ENCODE measurements around the gene RREB1.

RREB1 gene

DNA sequence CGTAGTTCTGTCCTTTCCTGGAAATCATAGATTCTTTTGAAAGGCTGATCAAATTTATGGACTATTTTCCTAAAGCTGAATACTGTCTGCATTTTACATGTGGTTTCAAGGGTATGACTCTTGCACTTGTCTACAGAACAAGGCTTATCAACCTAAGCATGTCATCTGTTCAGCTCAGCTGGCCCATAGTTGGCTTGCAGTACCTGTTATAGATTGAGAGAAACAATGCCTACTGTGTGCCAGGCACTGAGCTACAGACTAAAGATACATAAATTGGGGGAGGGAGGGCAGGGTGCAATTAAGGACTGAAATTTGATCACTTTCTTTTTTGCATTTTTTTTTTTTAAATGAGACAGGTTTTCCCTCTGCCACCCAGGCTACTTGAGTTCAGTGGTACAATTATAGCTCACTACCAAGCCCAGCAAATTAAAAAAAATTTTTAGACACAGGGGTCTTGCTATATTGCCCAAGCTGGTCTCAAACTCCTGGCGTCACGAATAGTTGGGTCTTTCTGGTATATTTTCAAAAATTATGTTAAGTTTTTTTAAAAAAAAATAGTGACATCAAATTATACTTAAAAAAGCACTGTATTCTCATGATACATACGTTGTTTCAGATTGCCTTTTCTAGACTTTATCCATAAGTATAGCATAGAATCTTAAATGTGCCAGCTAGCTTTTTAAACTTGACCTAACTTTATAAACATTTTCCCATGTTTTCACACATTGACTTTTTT lies 52.2 kb downstream of the RREB1 start:
- H3K4me3 ChIP-seq (ENCODE audit: low read depth, low read length) = no peak overlapping the region

DNA sequence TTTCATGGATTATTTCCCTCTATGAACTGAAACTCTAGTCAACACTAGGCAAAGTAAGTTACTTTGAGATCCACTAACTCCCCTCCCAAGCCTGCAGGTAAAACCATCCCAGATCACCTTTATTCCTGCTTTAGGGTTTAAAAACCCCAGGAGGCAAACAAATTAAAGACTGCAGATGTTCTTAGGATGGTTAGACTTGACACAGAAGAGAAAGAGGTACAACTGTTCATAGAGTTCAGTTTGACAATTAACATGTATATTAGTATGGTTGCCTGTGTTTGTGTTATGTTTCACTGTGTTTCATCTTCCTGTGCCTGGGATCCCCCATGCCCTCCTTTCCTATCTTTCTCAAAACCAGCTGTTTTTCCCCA lies 53.5 kb downstream of the RREB1 start:
- H3K4me3 ChIP-seq (ENCODE audit: low read depth, low read length) = no peak overlapping the region

DNA sequence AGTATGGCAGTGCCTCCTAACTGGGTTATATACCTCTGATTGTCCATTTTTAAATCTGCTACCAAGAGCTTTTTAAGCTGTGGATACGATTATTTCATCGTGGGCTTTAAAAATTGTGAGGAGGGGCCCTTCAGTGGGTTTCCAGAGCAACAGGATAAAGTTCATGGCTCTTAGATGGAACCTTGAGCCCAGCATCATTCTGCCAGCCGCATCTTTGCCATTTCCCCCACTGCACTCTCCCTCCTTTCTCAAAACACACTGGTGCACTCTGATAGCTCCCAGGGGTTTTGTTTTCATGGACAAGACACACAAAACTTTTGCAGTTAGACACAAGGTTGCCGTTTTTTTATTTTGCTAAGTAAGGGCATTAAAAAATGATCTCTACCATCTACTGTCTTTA lies 54.1 kb downstream of the RREB1 start:
- no peak overlapping the region for H3K4me3 ChIP-seq (ENCODE audit: low read depth, low read length)

DNA sequence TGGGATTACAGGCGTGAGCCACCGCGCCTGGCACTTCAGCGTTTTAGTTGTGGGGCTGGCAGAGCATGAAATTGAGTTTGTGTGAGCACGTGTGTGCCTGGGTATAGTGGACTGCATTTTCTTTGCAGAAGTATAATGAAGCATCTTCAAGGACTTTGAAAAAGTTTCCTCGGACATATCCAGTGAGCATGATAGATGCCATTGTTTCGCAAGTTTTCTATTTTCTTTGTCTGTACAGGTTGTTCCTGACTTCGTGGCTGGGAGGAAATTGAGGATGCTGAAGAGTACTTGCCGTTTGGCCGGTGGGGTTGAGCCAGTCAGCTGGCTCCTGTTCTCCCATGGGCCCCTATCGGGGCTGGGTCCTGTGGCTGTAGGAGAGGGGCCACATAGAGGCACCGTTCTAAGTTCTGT lies 55.9 kb downstream of the RREB1 start:
- H3K4me3 ChIP-seq (ENCODE audit: low read depth, low read length) = no peak overlapping the region

DNA sequence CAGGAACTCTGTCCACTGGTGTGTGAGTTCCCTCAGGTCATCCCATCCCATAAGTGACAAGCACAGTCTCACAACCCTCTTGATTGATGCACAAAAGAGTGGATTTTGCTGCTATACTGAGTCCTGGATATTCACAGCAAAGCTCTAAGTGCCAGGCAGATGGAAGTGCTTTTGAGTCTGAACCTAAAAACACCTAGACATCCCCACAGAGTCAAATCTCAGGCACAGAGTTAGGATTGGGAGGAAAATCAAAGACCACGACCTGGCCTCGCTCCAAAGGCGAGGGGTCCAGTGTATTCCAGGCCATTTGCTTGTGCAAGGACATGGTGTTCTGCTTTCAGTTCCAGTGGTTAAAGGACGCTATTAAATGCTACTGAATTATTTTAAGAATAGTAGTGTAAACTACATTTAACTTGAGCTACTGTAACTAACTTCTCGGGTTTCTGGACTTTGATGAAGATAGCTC lies 56.8 kb downstream of the RREB1 start:
- no peak overlapping the region for H3K4me3 ChIP-seq (ENCODE audit: low read depth, low read length)

DNA sequence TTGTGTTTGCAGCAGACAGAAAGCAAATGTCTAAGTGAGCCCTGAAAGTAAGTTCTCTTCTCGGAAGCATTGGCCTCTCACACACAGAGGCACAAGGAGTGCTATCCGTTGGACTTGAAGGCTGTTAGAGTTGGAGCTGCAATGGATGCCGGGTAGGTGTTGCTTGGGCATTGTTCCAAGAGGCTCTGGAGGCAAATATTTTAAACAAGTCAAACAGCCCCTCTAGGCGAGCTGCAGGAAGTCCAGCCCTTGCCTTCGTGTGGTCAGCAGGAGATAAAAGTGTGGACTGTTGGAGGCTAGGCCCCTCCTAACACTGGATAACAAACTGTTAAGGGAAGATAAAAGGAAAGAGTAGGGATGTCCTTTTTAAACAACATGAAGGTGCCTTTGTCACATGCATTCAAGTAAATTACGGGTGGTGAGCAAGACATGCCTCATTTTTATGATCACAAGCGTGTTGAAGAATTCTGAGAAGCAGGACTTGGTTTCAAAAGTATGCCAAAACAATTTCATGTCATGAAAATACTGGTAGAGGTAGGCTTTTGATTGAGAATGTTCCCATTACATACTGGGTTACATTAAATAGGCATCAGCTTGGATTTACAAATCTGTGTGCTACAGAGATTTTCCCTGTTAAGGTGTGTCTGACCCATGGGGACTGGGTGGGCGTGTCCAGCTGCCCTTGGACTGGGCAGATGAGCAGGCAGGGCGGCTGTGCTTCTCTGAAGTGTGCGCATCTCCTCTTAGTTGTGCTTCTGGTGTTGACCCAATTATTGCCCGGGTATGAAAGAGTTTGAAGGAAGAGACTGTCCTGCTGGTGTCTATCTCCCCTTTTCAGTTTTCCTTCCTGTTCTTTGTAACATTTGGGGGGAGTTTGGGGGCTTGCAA lies 57.5 kb downstream of the RREB1 start:
- H3K4me3 ChIP-seq (ENCODE audit: low read depth, low read length) = no peak overlapping the region

DNA sequence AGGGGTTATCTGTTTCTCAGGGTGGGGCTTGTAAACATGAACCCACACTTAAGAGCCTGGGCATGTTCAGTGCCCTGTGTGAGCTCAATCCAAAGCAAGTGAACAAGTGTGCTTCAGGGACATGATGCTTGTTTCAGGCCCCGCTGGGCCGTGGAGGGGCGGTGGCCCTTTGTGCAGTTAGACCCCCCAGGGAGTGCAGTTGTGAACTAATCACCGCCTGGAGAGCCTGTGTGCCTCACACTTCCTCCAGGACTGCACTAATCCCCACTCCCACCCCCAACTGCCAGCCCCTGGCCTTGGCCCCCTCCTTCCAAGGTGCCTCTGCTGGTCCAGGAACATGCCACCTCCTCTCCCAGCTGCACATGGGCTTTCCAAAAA lies 58.1 kb downstream of the RREB1 start:
- H3K4me3 ChIP-seq (ENCODE audit: low read depth, low read length) = no peak overlapping the region

DNA sequence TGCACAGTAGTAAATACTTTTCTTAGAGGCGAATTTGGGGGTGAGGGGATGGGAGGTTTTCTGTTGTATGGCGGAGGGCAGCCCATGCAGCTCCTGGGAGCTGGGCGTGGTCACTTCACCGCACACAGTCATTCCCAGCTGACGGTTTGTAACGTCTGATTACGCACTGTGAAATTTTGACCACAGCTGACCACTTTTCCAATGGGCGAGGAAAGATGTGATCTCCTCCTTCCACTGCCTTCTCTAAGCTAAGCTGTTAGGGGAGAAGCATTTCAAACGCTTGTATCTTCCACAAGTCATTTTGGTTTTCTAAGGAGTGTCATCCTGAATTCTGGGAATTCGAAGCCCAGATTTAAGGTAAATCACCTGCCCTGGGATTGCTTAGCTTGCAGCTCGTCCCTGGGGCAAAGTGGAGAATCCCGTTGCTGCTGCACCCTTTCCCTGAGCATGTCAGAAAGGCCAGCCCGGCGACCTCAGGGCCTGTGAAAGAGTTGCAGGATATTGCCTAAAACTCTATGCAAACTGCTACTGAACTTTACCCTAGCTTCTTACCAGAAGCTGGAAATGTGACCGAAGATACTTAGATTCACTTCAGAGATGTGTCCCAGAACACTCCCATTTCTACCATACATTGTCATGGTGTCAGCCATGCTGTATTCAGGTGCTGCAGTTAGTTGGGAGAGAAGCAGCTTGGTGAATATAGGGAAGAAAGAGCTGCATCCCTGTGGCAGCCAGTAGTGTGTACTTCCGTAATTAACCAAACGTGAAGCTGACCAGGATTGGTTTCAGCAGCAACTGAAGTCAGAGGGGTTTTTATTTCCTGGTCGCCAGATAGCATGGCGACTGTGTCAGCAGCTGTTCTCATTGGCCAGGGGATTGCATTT lies 58.9 kb downstream of the RREB1 start:
- no peak overlapping the region for H3K4me3 ChIP-seq (ENCODE audit: low read depth, low read length)

DNA sequence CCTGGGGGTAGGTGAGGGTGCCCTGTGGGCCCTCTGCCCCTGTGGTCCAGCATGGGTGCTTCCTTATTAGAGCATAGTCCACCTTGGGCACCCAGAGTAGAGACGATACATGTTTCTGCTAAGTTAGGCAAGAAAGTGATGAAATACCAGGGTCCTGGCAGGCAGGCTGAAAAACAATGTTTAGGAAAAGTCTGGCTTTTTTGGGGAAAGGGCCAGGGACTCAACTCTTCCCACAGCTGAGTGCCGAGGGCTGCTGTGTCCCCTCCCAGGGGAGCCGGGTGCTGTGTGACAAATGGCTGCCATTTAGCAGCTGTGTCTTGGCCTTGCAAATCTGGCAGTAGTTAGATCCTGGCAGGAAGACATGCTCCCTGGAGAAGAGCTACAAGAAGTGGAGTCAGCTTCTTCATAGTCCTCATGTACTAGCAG lies 61.5 kb downstream of the RREB1 start:
- no peak overlapping the region for H3K4me3 ChIP-seq (ENCODE audit: low read depth, low read length)

DNA sequence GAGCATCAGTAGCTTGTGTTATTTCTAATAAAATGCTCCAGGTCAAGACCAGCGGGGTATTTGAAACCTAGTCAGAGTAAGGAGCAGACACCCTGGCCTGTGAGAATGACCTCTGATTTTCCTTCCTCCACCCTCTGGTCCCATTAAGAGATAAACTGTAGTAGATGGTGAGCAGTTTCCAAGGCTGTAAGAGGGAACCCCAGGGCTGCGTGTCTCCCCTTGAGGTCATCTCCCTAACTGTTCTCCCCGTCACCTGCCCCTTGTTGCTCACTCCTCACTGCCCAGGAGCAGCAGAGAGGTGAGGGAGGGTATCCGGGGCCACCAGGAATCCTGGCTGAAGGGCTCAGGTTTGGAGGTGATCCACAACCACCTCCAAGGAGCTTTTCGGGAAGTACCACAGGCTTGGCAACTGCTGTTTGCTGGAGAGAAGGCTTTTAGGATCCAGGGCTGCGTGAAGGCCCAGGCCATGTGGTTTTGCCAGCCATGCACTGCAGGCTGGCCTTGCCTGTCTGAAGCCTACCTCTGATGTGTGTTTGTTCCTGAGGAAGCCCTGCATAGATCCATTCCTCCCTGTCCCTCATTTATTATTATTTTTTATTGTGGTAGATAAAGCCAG lies 62.5 kb downstream of the RREB1 start:
- H3K4me3 ChIP-seq (ENCODE audit: low read depth, low read length) = no peak overlapping the region

DNA sequence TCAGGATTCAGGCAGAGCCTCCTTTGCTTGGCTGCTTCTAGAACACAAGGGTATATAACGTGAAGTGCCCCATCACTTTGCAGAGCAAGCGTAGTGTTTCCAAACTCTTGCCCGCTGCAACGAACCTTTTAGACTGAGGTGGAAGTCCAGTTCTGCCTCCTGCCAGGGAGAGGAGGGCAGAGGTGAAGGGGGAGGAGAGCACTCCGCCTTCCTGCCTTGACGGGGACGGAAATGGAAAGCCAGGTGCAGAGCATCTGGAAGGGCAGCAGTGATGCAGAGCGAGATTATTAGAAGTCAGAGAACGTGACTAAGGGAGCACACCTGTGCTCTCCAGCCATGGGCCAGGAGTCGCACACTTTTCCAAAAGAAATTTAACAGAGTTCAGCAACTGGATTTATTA lies 63.4 kb downstream of the RREB1 start:
- no peak overlapping the region for H3K4me3 ChIP-seq (ENCODE audit: low read depth, low read length)

DNA sequence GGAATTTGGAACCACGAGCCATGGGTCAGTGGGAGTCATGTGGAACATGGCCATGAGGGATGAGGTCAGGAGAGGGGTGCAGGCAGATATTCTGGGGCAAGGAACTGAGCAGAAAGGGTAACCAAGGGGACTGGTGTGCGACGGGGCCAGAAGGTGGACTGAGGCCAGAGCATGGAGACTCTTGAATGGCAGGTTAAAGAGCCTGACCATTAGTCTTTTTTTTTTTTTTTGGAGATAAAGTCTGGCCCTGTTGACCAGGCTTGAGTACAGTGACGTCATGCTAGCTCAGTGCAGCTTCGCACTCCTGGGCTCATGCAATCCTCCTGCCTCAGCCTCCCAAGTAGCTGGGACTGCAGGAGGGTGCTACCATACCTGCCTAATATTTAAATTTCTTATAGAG lies 64.0 kb downstream of the RREB1 start:
- no peak overlapping the region for H3K4me3 ChIP-seq (ENCODE audit: low read depth, low read length)

DNA sequence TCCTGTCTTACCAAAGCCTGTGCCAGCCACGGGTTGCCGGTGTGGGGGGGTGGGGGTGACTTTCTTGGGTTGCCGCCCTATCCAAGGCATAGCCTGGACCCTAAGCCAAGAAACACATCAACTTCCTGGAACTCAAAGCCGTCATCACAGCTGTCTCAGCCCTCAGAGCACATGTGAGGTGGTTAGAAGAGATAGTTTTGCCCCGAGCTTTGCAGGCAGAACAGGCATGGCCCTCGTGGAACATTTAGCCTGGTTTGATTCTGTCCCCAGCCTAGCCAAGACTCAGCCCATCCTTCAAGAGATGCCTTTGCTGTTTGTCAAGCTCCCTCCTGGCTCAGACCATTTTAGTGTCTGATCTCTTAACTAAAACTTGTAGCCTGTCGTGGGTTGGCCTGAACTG lies 64.9 kb downstream of the RREB1 start:
- no peak overlapping the region for H3K4me3 ChIP-seq (ENCODE audit: low read depth, low read length)

DNA sequence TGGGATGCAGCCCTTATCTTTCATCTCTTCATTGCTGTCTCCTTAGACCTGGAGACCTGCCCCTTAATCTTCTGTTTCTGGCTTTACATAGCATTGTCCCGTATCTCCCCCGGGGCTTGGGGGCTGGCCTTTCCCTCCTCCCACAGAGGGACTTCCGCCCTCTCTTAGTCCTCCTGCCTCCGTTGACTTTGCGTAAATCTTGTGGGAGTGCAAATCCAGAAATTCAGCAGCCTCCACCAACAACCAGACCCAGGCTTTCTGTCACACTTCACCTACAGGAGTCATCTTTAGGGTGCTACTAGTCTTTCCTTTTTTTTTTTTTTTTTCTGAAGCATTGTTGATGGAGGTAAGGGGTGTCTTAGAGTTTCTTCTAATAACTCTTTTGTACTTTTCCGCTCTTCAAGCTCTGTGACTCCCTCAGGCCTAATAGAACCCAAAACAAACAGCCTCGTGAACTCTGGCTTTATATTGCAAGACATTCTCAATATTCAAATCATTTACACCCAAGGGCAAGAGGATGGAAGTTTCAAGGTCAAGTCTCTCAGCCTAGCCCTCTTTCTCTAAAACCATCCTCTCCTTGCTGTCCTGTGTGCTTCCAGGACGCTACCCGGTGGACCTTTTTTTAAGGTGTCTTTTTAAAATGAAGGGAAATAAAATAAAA lies 66.2 kb downstream of the RREB1 start:
- no peak overlapping the region for H3K4me3 ChIP-seq (ENCODE audit: low read depth, low read length)

DNA sequence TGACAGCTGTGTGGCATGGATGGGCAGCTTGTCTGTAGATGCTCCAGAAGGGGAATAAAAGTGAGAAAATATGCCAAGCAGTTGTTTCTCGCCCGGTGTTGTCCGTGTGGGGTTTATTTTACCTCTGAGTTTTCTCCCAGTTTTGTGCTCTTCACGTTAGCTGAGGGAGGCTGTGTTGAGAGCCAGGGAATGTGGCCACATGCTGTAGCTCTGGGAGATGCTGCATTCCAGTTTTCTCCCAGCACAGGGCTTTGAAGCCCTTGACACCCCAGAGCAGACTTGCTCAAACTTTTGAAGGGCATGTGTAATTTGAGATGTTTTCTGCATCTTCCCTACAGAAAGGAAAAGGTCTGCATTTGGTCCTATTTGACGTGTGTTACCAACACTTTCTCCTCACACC lies 67.7 kb downstream of the RREB1 start:
- H3K4me3 ChIP-seq (ENCODE audit: low read depth, low read length) = no peak overlapping the region

DNA sequence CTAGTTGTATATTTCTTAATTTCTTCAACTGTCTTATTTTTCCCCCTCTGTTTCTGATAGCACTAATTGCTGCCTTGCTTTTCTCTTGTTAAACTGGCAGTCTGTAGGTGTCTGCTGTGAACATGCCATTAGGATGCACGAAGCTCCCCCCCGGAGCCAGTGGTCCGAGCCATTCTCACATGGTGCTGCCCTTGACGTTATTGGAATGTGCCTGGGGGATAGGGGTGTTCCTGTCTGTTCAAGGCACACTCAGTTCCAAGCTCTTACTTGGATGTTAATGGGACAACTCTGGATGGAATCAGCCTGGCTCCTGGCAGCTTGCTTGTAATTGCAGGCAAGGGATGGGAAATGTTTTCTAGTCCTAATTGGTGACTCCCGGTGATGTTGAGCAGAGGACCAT lies 68.4 kb downstream of the RREB1 start:
- no peak overlapping the region for H3K4me3 ChIP-seq (ENCODE audit: low read depth, low read length)

DNA sequence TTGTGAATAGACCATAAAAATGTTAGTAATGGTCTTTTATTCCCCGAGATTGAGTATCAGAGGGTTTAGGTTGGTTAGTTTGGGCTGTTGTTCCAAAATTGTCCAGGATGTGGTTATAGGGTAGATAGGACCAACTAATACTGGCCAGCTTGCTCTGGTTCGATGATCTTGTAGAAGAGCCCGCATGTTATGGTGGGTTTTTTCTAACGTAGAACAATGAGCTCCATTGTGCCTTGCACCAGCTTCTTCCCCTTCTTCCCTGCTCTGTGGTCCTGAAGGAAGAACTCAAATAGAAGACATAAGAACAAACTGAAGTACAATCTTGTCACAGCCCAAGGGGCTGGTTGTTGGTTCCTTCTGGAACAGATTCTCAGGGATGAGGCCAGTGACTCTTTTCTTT lies 70.5 kb downstream of the RREB1 start:
- H3K4me3 ChIP-seq (ENCODE audit: low read depth, low read length) = no peak overlapping the region

DNA sequence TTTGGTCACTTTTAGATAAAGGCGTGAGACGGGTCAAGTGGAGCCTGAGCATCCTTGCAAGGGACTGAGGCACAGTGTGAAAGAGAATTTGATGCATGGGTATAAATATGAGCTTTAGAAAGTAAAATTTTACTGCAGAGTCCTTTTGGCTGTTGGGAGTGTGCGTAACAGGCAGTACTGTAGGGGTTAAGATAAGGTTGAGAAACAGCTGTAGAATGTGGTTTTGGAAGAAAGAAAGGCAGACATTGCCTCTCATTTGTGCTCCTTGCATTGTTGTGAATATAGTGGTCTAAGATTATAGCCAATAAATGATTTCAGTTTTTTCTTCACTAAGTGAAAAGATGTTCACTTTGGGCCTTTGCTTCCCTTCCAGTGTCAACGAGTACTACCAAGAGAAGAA lies 73.0 kb downstream of the RREB1 start:
- H3K4me3 ChIP-seq (ENCODE audit: low read depth, low read length) = no peak overlapping the region

DNA sequence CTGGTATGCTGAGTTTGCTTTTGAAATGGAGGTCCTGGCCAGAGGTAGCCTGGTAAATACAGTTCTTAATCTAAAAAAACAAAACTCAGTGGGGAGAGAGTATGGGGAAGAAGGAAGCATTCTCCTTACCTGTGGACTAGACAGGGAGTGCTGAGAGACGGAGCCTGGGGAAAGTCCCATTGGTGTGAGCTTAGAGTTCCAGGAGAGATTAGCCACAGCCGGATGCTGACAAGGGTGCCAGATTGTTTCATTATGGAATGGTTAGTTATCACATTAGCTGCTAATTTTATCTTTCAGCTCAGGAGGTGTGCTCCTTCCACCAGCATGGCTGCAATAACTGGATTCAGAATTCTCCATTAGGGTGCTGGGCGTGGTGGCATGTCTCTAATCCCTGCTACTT lies 75.9 kb downstream of the RREB1 start:
- H3K4me3 ChIP-seq (ENCODE audit: low read depth, low read length) = no peak overlapping the region

DNA sequence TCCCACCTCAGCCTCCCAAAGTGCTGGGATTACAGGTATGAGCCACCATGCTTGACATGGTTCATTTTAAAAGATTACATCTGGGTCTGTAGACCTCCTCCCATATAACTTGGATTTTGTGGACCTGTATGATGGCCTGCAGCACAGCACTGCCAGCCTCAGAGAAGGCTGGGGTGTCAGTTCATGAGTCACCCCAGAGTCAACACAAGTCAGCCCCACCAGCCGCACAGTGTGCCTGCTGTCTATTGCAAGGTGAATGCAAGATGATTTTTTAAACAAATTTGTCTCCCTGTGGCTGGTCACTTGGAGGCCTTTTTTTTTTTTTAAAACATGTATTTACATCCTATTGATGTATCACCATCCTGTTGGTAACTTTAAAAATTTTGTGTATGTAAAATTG lies 76.7 kb downstream of the RREB1 start:
- H3K4me3 ChIP-seq (ENCODE audit: low read depth, low read length) = no peak overlapping the region
